Adrenal gland (tissue), 12 donors: ENCODE data around the gene UBE2H. TPM values are rescaled to one million over a fixed set of nuclear protein-coding genes. Genes with fewer than 3 reads are reported as not detected.

Experiments
- DNase-seq, 7 donors: peaks; one replicate each; pipeline ENCODE4 v3.0.0-alpha.2; 2019 to 2020
- H3K27ac ChIP-seq, 5 donors: fragments of 200-600 bp; sonication (generic) in 4 of 5; 1 replicate in 3 of 5; 2 replicates in 2 of 5; pipeline versions ENCODE4 v1.5.1 to v1.8.0; 2016 to 2020; ENCODE audit warnings: mild to moderate bottlenecking in 1 of 5
- H3K27me3 ChIP-seq: fragments of 200-600 bp; 2 replicates; pipeline ENCODE4 v1.8.0; 2021
- H3K36me3 ChIP-seq, 2 donors: fragments of 200-600 bp; replicated peaks in 1 of 2; 1 replicate in 1 of 2; 2 replicates in 1 of 2; pipeline versions ENCODE4 v1.5.1 to v1.8.0; 2018 to 2022
- H3K4me1 ChIP-seq, 2 donors: fragments of 200-600 bp; replicated peaks in 1 of 2; 1 replicate in 1 of 2; 2 replicates in 1 of 2; pipeline versions ENCODE4 v1.5.1 to v1.8.0; 2018 to 2021
- H3K4me3 ChIP-seq, 4 donors: fragments of 200-600 bp; sonication (generic) in 3 of 4; one replicate each; pipeline ENCODE4 v1.5.1; 2016 to 2018
- H3K9me3 ChIP-seq, 3 donors: fragments of 200-600 bp; sonication (generic) in 1 of 3; replicated peaks in 1 of 3; 1 replicate in 2 of 3; 2 replicates in 1 of 3; pipeline versions ENCODE4 v1.5.1 to v1.8.0; 2016 to 2021
- CTCF ChIP-seq, 6 experiments: fragments of 450-650 bp in 4 of 6; fragments of 200-600 bp in 2 of 6; sonication (generic) in 1 of 6; IDR thresholded peaks; 1 replicate in 5 of 6; 2 replicates in 1 of 6; pipeline versions ENCODE4 v1.5.1 to v1.8.0; 2016 to 2021; ENCODE audit warnings: antibody characterized with exemption in 6 of 6, mild to moderate bottlenecking in 2 of 6, moderate library complexity in 1 of 6
- POLR2A ChIP-seq, 2 donors: fragments of 450-650 bp; IDR thresholded peaks; one replicate each; pipeline ENCODE4 v1.6.1; 2017; ENCODE audit warnings: antibody characterized with exemption in 2 of 2, mild to moderate bottlenecking in 2 of 2, moderate library complexity in 1 of 2
- WGBS, 4 donors: extraction: QIAGEN DNeasy Blood & Tissue Kit in 2 of 4; methylation state at CpG; one replicate each; pipeline versions ENCODE4 v1.1.5 to v1.1.7; 2013 to 2017; 5-methylcytosine and 5-hydroxymethylcytosine counted together
- intact Hi-C, 2 donors: fragments of 100-400 bp; cut with DNase I; formaldehyde crosslinking; loops; one replicate each; pipeline versions ENCODE4 v1.14.1 to v1.15.0; 2022 to 2023
- polyA plus RNA-seq, 3 donors: library from polyadenylated mRNA; stranded (reverse); fragments of 200-250 nt in 2 of 3; fragments of 350-450 nt in 1 of 3; fragmentation: Illumina TruSeq in 1 of 3; extraction: RNeasy Lipid Tissue Mini Kit (QIAGEN cat#74804) in 1 of 3; gene quantifications; one replicate each; pipeline ENCODE4 v1.2.3, GENCODE V29; 2013 to 2014
- total RNA-seq, 9 donors: library from RNA; depleted of rRNA in 4 of 9; stranded (reverse); fragments of >200 nt in 4 of 9; fragments of 120-200 nt in 1 of 9; fragmentation: NEBNext Ultra II Directional in 1 of 9; extraction: Animal tissue kit (Norgen Biotek cat#: 25700) in 1 of 9; gene quantifications; one replicate each; pipeline versions ENCODE4 v1.1.0 to v1.2.4, GENCODE V29; 2013 to 2023
- donor health status: healthy with polysubstance abuse.
- donor health status: Bipolar disorder and iron deficiency.
- donor health status: DM: yes; HTN: yes; CAD: no.
- donor health status: DM: no; HTN: no; CAD: no.
- donor health status: DM: no; HTN: no; CAD: no.
- donor health status: DM: yes; HTN: yes; CAD: no.

UBE2H gene
- total and polyA plus RNA-seq, 12 donors: 48.3 to 392 (median 143) TPM

GRCh38 chr7:129918922-129919321 is 33.8 kb downstream of the UBE2H start:
- Histone ChIP-seq H3K9me3 (no peaks in the 10 kb centered on the region), H3K4me3 (no peak overlapping the region), H3K36me3 (peaks cover 0 to 10% of the 10 kb centered on the region in 2 donors), H3K4me1 (peaks cover 63 to 81% of the 10 kb centered on the region in 2 donors), H3K27ac (peak overlapping the region in 4 of 5 donors; percentile 31 to 64 (median 54)), H3K27me3 (no peaks in the 10 kb centered on the region)
- DNase-seq: peak in 1 of 7 donors; percentile 41
- WGBS, 4 donors: 50 to 56% (median 52%) methylated on average over 5 of the region's 5 CpGs
- intact Hi-C loops: no loop called here
- TF ChIP-seq CTCF (IDR thresholded peaks at IDR 0.05) (no peak), POLR2A (IDR thresholded peaks at IDR 0.05) (no peak)

GRCh38 chr7:129917934-129918333 is 34.8 kb downstream of the UBE2H start:
- intact Hi-C loops: no loop called here
- TF ChIP-seq CTCF (IDR thresholded peaks at IDR 0.05) (no peak), POLR2A (IDR thresholded peaks at IDR 0.05) (no peak)
- no peaks in the 10 kb centered on the region for H3K9me3 ChIP-seq
- no peak for DNase-seq
- WGBS, 4 donors: 55 to 68% (median 58%) methylated on average over 4 of the region's 4 CpGs
- H3K4me1 ChIP-seq: peaks cover 53 to 80% of the 10 kb centered on the region in 2 donors
- H3K36me3 ChIP-seq: peaks cover 0 to 9% of the 10 kb centered on the region in 2 donors
- H3K27me3 ChIP-seq: no peaks in the 10 kb centered on the region
- peak overlapping the region in 3 of 5 donors; percentile 57 to 64 (median 63) for H3K27ac ChIP-seq
- H3K4me3 ChIP-seq: no peak overlapping the region

GRCh38 chr7:129914536-129915272 is 38.1 kb downstream of the UBE2H start:
- intact Hi-C loops: no loop called here
- Histone ChIP-seq H3K9me3 (no peaks in the 10 kb centered on the region), H3K27me3 (no peaks in the 10 kb centered on the region), H3K27ac (peak overlapping the region in 3 of 5 donors; percentile 50 to 67 (median 61)), H3K4me3 (peak overlapping the region in 1 of 4 donors; percentile 19), H3K36me3 (no peaks in the 10 kb centered on the region), H3K4me1 (peaks cover 55 to 85% of the 10 kb centered on the region in 2 donors)
- no peak for DNase-seq
- no peak for TF ChIP-seq POLR2A (IDR thresholded peaks at IDR 0.05)
- no peak for TF ChIP-seq CTCF (IDR thresholded peaks at IDR 0.05)
- WGBS, 4 donors: 26 to 48% (median 42%) methylated on average over 9 of the region's 9 CpGs

GRCh38 chr7:129913428-129913827 is 39.3 kb downstream of the UBE2H start:
- WGBS, 4 donors: 91 to 97% (median 91%) methylated on average over 3 of the region's 3 CpGs
- Histone ChIP-seq H3K27ac (no peak overlapping the region), H3K4me3 (no peak overlapping the region), H3K36me3 (no peaks in the 10 kb centered on the region), H3K27me3 (no peaks in the 10 kb centered on the region), H3K4me1 (peaks cover 45 to 78% of the 10 kb centered on the region in 2 donors), H3K9me3 (no peaks in the 10 kb centered on the region)
- no peak for TF ChIP-seq CTCF (IDR thresholded peaks at IDR 0.05)
- no peak for TF ChIP-seq POLR2A (IDR thresholded peaks at IDR 0.05)
- intact Hi-C loops: no loop called here
- no peak for DNase-seq
